Pons (tissue), 1 donor: ENCODE measurements around the gene ERBB4.

Experiments
- DNase-seq: peaks from one replicate; pipeline ENCODE4 v3.0.0-alpha.2; 2016; ENCODE audit warnings: low spot score

Gene ERBB4

GRCh38 chr2:212364112-212364985 lies 174.3 kb downstream of the ERBB4 start:
- peak; percentile 75 for DNase-seq

- DNase-seq: peak; percentile 45
These were observed 177.3 kb downstream of the ERBB4 start for GRCh38 chr2:212361174-212361756.

GRCh38 chr2:212360068-212360460 lies 178.5 kb downstream of the ERBB4 start:
- peak; percentile 86 for DNase-seq

- peak; percentile 76 for DNase-seq
These were observed 179.1 kb downstream of the ERBB4 start for GRCh38 chr2:212359425-212360067.

GRCh38 chr2:212357606-212358005 lies 181.0 kb downstream of the ERBB4 start:
- DNase-seq: peak; percentile 73

GRCh38 chr2:212354382-212354781 lies 184.2 kb downstream of the ERBB4 start:
- DNase-seq: no peak

- no peak for DNase-seq
These were observed 190.1 kb downstream of the ERBB4 start for GRCh38 chr2:212348501-212348900.

GRCh38 chr2:212346865-212347264 lies 191.7 kb downstream of the ERBB4 start:
- no peak for DNase-seq

GRCh38 chr2:212345966-212346365 lies 192.6 kb downstream of the ERBB4 start:
- DNase-seq: no peak

GRCh38 chr2:212344131-212344530 lies 194.5 kb downstream of the ERBB4 start:
- DNase-seq: no peak

GRCh38 chr2:212343167-212343566 lies 195.4 kb downstream of the ERBB4 start:
- DNase-seq: no peak

GRCh38 chr2:212337486-212338343 lies 200.9 kb downstream of the ERBB4 start:
- no peak for DNase-seq

- no peak for DNase-seq
These were observed 201.6 kb downstream of the ERBB4 start for GRCh38 chr2:212337036-212337435.

GRCh38 chr2:212330263-212330662 lies 208.3 kb downstream of the ERBB4 start:
- DNase-seq: peak; percentile 72

- DNase-seq: no peak
These were observed 209.7 kb downstream of the ERBB4 start for GRCh38 chr2:212328712-212329496.

GRCh38 chr2:212328136-212328535 lies 210.5 kb downstream of the ERBB4 start:
- DNase-seq: no peak

GRCh38 chr2:212327171-212327809 lies 211.3 kb downstream of the ERBB4 start:
- DNase-seq: no peak

GRCh38 chr2:212318636-212319035 lies 220.0 kb downstream of the ERBB4 start:
- DNase-seq: no peak

- no peak for DNase-seq
These were observed 223.9 kb downstream of the ERBB4 start for GRCh38 chr2:212314680-212315079.

- DNase-seq: no peak
These were observed 226.7 kb downstream of the ERBB4 start for GRCh38 chr2:212311807-212312404.
